Right lobe of liver (tissue), 4 donors: ENCODE measurements around the gene ATP2A1.

ENCODE experiments used
- CTCF ChIP-seq, 4 donors: fragments of 200-600 bp in 3 of 4; fragments of 450-650 bp in 1 of 4; IDR thresholded peaks; one replicate each; pipeline versions ENCODE4 v1.5.1 to v1.8.0; 2016 to 2022; ENCODE audit warnings: antibody characterized with exemption in 4 of 4, mild to moderate bottlenecking in 2 of 4
- POLR2A ChIP-seq: fragments of 450-650 bp; IDR thresholded peaks from one replicate; pipeline ENCODE4 v1.6.1; 2017; ENCODE audit warnings: antibody characterized with exemption, mild to moderate bottlenecking
- donor health status: DM: no; HTN: no; CAD: no.
- donor health status: DM: no; HTN: no; CAD: no.
- donor health status: DM: no; HTN: yes; CAD: no.

- TF ChIP-seq POLR2A (peak; percentile 49), CTCF (IDR thresholded peaks at IDR 0.05) (peak; percentile 56 to 61 (median 60))
Observed at GRCh38 chr16:28846080-28846932, 32.0 kb upstream of the ATP2A1 start, which contains the start of gene TUFM.
